CD14-positive monocyte (primary cell): ENCODE measurements around the gene RABL6. TPM values are rescaled to one million over a fixed set of nuclear protein-coding genes. Genes with fewer than 3 reads are reported as not detected.

ENCODE experiments used
- DNase-seq, 3 donors: peaks; one replicate each; pipeline ENCODE4 v3.0.0-alpha.2; 2011 to 2022
- H2AFZ ChIP-seq: 2 replicates; pipeline ENCODE4 v1.6.0; 2012; ENCODE audit warnings: mild to moderate bottlenecking, low read depth, low read length, inconsistent platforms; ENCODE audit not compliant: insufficient read depth, poor library complexity, severe bottlenecking
- H3K27ac ChIP-seq, 2 donors: 1 replicate in 1 of 2; 2 replicates in 1 of 2; pipeline ENCODE4 v1.5.1; 2012 to 2013; ENCODE audit warnings: low read length in 2 of 2, control low read depth in 1 of 2, inconsistent platforms in 1 of 2, low read depth in 1 of 2, mild to moderate bottlenecking in 1 of 2
- H3K27me3 ChIP-seq, 2 donors: one replicate each; pipeline versions ENCODE4 v1.6.0 to v1.6.1; 2011 to 2013; ENCODE audit warnings: low read length in 2 of 2; ENCODE audit not compliant: control insufficient read depth in 2 of 2, insufficient read depth in 2 of 2
- H3K36me3 ChIP-seq, 2 donors: replicated peaks in 1 of 2; 1 replicate in 1 of 2; 2 replicates in 1 of 2; pipeline versions ENCODE4 v1.5.1 to v1.6.1; 2012 to 2013; ENCODE audit warnings: low read length in 2 of 2, control low read depth in 1 of 2, inconsistent platforms in 1 of 2, mild to moderate bottlenecking in 1 of 2; ENCODE audit not compliant: insufficient read depth in 2 of 2, control insufficient read depth in 1 of 2
- H3K4me1 ChIP-seq, 2 donors: 1 replicate in 1 of 2; 2 replicates in 1 of 2; pipeline versions ENCODE4 v1.5.1 to v1.6.1; 2012 to 2013; ENCODE audit warnings: low read length in 2 of 2, control low read depth in 1 of 2, inconsistent platforms in 1 of 2, mild to moderate bottlenecking in 1 of 2, moderate library complexity in 1 of 2; ENCODE audit not compliant: insufficient read depth in 2 of 2, control insufficient read depth in 1 of 2
- H3K4me2 ChIP-seq: replicated peaks from 2 replicates; pipeline ENCODE3; 2012; ENCODE audit warnings: low read length, moderate library complexity, mild to moderate bottlenecking; ENCODE audit not compliant: poor library complexity, severe bottlenecking; ENCODE audit errors: extremely low read depth
- H3K4me3 ChIP-seq, 3 experiments: fragments of 200-600 bp in 1 of 3; sonication (generic) in 1 of 3; replicated peaks in 1 of 3; 1 replicate in 2 of 3; 2 replicates in 1 of 3; pipeline ENCODE4 v1.5.1; 2011 to 2013; ENCODE audit warnings: low read length in 3 of 3, mild to moderate bottlenecking in 3 of 3, control low read depth in 2 of 3, low read depth in 2 of 3, inconsistent platforms in 1 of 3, moderate library complexity in 1 of 3
- H3K79me2 ChIP-seq: 2 replicates; pipeline ENCODE4 v1.6.0; 2012; ENCODE audit warnings: mild to moderate bottlenecking, control low read depth, inconsistent platforms, low read length, moderate library complexity; ENCODE audit not compliant: insufficient read depth
- H3K9ac ChIP-seq: 2 replicates; pipeline ENCODE4 v1.6.0; 2017; ENCODE audit warnings: low read length, mild to moderate bottlenecking; ENCODE audit not compliant: insufficient read depth, poor library complexity, severe bottlenecking
- H3K9me3 ChIP-seq, 2 donors: replicated peaks in 1 of 2; 1 replicate in 1 of 2; 2 replicates in 1 of 2; pipeline versions ENCODE4 v1.5.1 to v1.6.1; 2012 to 2013; ENCODE audit warnings: low read length in 2 of 2, control low read depth in 1 of 2; ENCODE audit not compliant: control insufficient read depth in 1 of 2, insufficient read depth in 1 of 2
- H4K20me1 ChIP-seq: 2 replicates; pipeline ENCODE4 v1.6.0; 2012; ENCODE audit warnings: mild to moderate bottlenecking, low read length, control low read depth, moderate library complexity; ENCODE audit not compliant: insufficient read depth
- H3K27ac Mint-ChIP-seq, 7 donors: one replicate each; pipeline ENCODE4 v1.8.0; 2020; ENCODE audit warnings: mild to moderate bottlenecking in 7 of 7, mixed read lengths in 7 of 7, moderate library complexity in 6 of 7, inconsistent platforms in 2 of 7
- H3K27me3 Mint-ChIP-seq, 3 donors: one replicate each; pipeline ENCODE4 v1.8.0; 2021 to 2022; ENCODE audit warnings: low read depth in 3 of 3, mild to moderate bottlenecking in 3 of 3, mixed read lengths in 3 of 3, moderate library complexity in 3 of 3, inconsistent platforms in 1 of 3
- H3K36me3 Mint-ChIP-seq, 2 donors: one replicate each; pipeline ENCODE4 v1.8.0; 2020; ENCODE audit warnings: mixed read lengths in 2 of 2, inconsistent platforms in 1 of 2, mild to moderate bottlenecking in 1 of 2
- H3K4me1 Mint-ChIP-seq: one replicate; pipeline ENCODE4 v1.8.0; 2020; ENCODE audit warnings: mild to moderate bottlenecking, mixed read lengths
- H3K4me3 Mint-ChIP-seq, 2 donors: one replicate each; pipeline ENCODE4 v1.8.0; 2020; ENCODE audit warnings: mild to moderate bottlenecking in 2 of 2, mixed read lengths in 2 of 2, moderate library complexity in 1 of 2
- H3K9me3 Mint-ChIP-seq, 7 donors: one replicate each; pipeline ENCODE4 v1.8.0; 2020 to 2022; ENCODE audit warnings: mixed read lengths in 7 of 7, mild to moderate bottlenecking in 6 of 7, moderate library complexity in 6 of 7, inconsistent platforms in 2 of 7
- WGBS: methylation state at CpG from one replicate; pipeline ENCODE4 v1.1.5; 2013; ENCODE audit warnings: missing lambda C conversion rate; ENCODE audit not compliant: insufficient coverage; 5-methylcytosine and 5-hydroxymethylcytosine counted together
- intact Hi-C, 2 donors: fragments of 100-400 bp; cut with micrococcal nuclease; formaldehyde crosslinking; loops; one replicate each; pipeline versions ENCODE4 v1.15.0 to v1.15.1; 2023
- polyA plus RNA-seq, 3 donors: library from polyadenylated mRNA; depleted of rRNA in 1 of 3; unstranded in 2 of 3; stranded (reverse) in 1 of 3; fragments of 300-500 nt in 2 of 3; fragments of >200 nt in 1 of 3; fragmentation: Illumina TruSeq in 2 of 3; gene quantifications; 1 replicate in 2 of 3; 2 replicates in 1 of 3; pipeline ENCODE4 v1.2.3, GENCODE V29; 2012 to 2021
- TF ChIP-seq, protein P1 (sequence below): fragments of 200-600 bp; IDR thresholded peaks from one replicate; pipeline ENCODE4 v1.8.0; 2022; ENCODE audit warnings: antibody characterized with exemption, mild to moderate bottlenecking

Gene RABL6
- polyA plus RNA-seq, 3 donors = 6.7 to 30.9 (median 8.1) TPM

DNA sequence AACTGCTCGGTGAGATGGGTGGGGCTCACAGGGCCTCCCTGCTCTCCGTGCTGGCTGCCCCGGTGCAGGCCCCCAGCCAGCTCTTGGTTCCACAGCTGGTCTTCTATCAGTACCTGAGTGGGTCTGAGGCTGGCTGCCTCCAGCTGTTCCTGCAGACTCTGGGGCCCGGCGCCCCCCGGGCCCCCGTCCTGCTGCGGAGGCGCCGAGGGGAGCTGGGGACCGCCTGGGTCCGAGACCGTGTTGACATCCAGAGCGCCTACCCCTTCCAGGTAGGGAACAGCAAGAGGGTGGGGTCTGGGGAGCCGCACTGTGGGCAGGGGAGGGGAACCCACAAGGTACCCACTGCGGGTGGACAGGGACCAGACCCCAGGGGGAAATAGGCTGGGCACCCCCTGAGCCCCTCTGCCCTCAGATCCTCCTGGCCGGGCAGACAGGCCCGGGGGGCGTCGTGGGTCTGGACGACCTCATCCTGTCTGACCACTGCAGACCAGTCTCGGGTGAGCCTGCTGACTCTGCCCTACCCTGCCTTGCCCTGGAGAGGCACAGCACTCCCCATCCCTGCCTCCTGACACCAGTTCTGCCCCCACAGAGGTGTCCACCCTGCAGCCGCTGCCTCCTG, 47.2 kb downstream of the RABL6 start:
- no peak overlapping the region for H3K4me3 Mint-ChIP-seq
- TF ChIP-seq, protein P1, sequence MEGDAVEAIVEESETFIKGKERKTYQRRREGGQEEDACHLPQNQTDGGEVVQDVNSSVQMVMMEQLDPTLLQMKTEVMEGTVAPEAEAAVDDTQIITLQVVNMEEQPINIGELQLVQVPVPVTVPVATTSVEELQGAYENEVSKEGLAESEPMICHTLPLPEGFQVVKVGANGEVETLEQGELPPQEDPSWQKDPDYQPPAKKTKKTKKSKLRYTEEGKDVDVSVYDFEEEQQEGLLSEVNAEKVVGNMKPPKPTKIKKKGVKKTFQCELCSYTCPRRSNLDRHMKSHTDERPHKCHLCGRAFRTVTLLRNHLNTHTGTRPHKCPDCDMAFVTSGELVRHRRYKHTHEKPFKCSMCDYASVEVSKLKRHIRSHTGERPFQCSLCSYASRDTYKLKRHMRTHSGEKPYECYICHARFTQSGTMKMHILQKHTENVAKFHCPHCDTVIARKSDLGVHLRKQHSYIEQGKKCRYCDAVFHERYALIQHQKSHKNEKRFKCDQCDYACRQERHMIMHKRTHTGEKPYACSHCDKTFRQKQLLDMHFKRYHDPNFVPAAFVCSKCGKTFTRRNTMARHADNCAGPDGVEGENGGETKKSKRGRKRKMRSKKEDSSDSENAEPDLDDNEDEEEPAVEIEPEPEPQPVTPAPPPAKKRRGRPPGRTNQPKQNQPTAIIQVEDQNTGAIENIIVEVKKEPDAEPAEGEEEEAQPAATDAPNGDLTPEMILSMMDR = no peak
- Histone ChIP-seq H3K79me2 (no peaks in the 10 kb centered on the region), H4K20me1 (peaks cover 20% of the 10 kb centered on the region), H3K4me2 (no peak overlapping the region), H3K4me3 (no peak overlapping the region), H3K9ac (no peak overlapping the region), H3K27ac (no peak overlapping the region), H3K27me3 (no peaks in the 10 kb centered on the region), H3K36me3 (peaks cover 0 to 5% of the 10 kb centered on the region in 2 donors), H2AFZ (no peak overlapping the region), H3K4me1 (peaks cover 3 to 5% of the 10 kb centered on the region in 2 donors), H3K9me3 (no peaks in the 10 kb centered on the region)
- DNase-seq = no peak
- H3K4me1 Mint-ChIP-seq = peaks cover 3% of the 10 kb centered on the region
- no peaks in the 10 kb centered on the region for H3K27me3 Mint-ChIP-seq
- no peaks in the 10 kb centered on the region for H3K9me3 Mint-ChIP-seq
- no peak overlapping the region for H3K27ac Mint-ChIP-seq
- intact Hi-C loops = no loop called here
- WGBS = 88% methylated on average over 15 of the region's 23 CpGs
- H3K36me3 Mint-ChIP-seq = peaks cover 0 to 9% of the 10 kb centered on the region in 2 donors

DNA sequence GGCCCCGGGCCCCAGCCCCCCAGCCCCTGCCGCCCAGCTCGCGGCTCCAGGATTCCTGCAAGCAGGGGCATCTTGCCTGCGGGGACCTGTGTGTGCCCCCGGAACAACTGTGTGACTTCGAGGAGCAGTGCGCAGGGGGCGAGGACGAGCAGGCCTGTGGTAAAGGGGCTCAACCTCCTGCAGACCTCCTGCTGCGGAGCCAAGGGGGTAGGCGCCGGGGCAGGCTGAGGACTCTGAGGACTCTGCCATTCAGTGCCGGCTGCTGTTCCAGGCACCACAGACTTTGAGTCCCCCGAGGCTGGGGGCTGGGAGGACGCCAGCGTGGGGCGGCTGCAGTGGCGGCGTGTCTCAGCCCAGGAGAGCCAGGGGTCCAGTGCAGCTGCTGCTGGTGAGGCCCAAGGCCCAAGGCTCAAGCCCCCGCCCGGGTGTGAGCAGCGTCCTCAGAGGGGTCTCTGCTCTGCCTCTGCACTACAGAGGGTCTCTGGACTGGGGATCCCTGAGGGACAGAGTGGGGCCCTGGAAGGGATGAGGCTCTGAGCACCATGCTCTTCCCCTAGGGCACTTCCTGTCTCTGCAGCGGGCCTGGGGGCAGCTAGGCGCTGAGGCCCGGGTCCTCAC, 47.8 kb downstream of the RABL6 start:
- Histone ChIP-seq H2AFZ (no peak overlapping the region), H3K27ac (no peak overlapping the region), H3K79me2 (no peaks in the 10 kb centered on the region), H3K4me3 (no peak overlapping the region), H3K9ac (no peak overlapping the region), H3K36me3 (peaks cover 2 to 3% of the 10 kb centered on the region in 2 donors), H3K9me3 (no peaks in the 10 kb centered on the region), H4K20me1 (peaks cover 19% of the 10 kb centered on the region), H3K27me3 (no peaks in the 10 kb centered on the region), H3K4me1 (no peaks in the 10 kb centered on the region), H3K4me2 (no peak overlapping the region)
- H3K9me3 Mint-ChIP-seq = no peaks in the 10 kb centered on the region
- DNase-seq = no peak
- TF ChIP-seq, protein P1 = no peak
- no peak overlapping the region for H3K27ac Mint-ChIP-seq
- H3K4me3 Mint-ChIP-seq = no peak overlapping the region
- H3K27me3 Mint-ChIP-seq = no peaks in the 10 kb centered on the region
- no peaks in the 10 kb centered on the region for H3K4me1 Mint-ChIP-seq
- intact Hi-C loops = no loop called here
- peaks cover 2 to 11% of the 10 kb centered on the region in 2 donors for H3K36me3 Mint-ChIP-seq
- WGBS = 88% methylated on average over 20 of the region's 26 CpGs
